GM10847 (cell line): ENCODE data around the gene PAPOLA.

Source experiments
- POLR2A ChIP-seq: IDR thresholded peaks from 2 replicates; pipeline ENCODE4 v1.6.1; 2011; ENCODE audit not compliant: insufficient read length; ENCODE audit errors: extremely low read depth

PAPOLA gene

GRCh38 chr14:96501740-96502620 lies at the start of gene PAPOLA:
PAPOLA (plus strand) TSS chr14:96502382; CDS start chr14:96502593, 211 bp downstream.
- peak; percentile 88 for TF ChIP-seq POLR2A

GRCh38 chr14:96452684-96453083 lies 49.5 kb upstream of the PAPOLA start:
- no peak for TF ChIP-seq POLR2A

- TF ChIP-seq POLR2A: no peak
Measured at GRCh38 chr14:96455588-96455987, 46.6 kb upstream of the PAPOLA start.

GRCh38 chr14:96459851-96460250 lies 42.3 kb upstream of the PAPOLA start:
- no peak for TF ChIP-seq POLR2A

- no peak for TF ChIP-seq POLR2A
Measured at GRCh38 chr14:96461950-96462798, 40.0 kb upstream of the PAPOLA start.

- no peak for TF ChIP-seq POLR2A
Measured at GRCh38 chr14:96464136-96464535, 38.0 kb upstream of the PAPOLA start.

GRCh38 chr14:96466918-96467317 lies 35.3 kb upstream of the PAPOLA start:
- TF ChIP-seq POLR2A: no peak

GRCh38 chr14:96470331-96470730 lies 31.9 kb upstream of the PAPOLA start:
- no peak for TF ChIP-seq POLR2A

GRCh38 chr14:96478119-96478518 lies 24.1 kb upstream of the PAPOLA start:
- no peak for TF ChIP-seq POLR2A

- no peak for TF ChIP-seq POLR2A
Measured at GRCh38 chr14:96479435-96480146, 22.6 kb upstream of the PAPOLA start.

GRCh38 chr14:96481731-96482314 lies 20.4 kb upstream of the PAPOLA start:
- no peak for TF ChIP-seq POLR2A

GRCh38 chr14:96482986-96483385 lies 19.2 kb upstream of the PAPOLA start:
- TF ChIP-seq POLR2A: no peak

- no peak for TF ChIP-seq POLR2A
Measured at GRCh38 chr14:96484399-96484798, 17.8 kb upstream of the PAPOLA start.

GRCh38 chr14:96486705-96487104 lies 15.5 kb upstream of the PAPOLA start:
- TF ChIP-seq POLR2A: no peak

GRCh38 chr14:96489327-96489726 lies 12.9 kb upstream of the PAPOLA start:
- TF ChIP-seq POLR2A: no peak
